HepG2 (cell line): ENCODE data around the gene BRI3BP. TPM values are rescaled to one million over a fixed set of nuclear protein-coding genes. Genes with fewer than 3 reads are reported as not detected.

Experiments
- ATAD3A ChIP-seq: sonication (generic); formaldehyde crosslinking; IDR thresholded peaks from 2 replicates; pipeline ENCODE4 v1.4.0; 2020; ENCODE audit warnings: missing genetic modification reagents
- BCL3 ChIP-seq: sonication (generic); formaldehyde crosslinking; IDR thresholded peaks from 2 replicates; pipeline ENCODE4 v1.5.1; 2020; ENCODE audit warnings: mild to moderate bottlenecking, missing genetic modification reagents, moderate library complexity
- DNMT3B ChIP-seq: conservative IDR thresholded peaks from 2 replicates; pipeline ENCODE4 v1.6.1; 2016; ENCODE audit warnings: missing biosample characterization, control low read depth
- DR1 ChIP-seq: sonication (generic); formaldehyde crosslinking; IDR thresholded peaks from 2 replicates; pipeline ENCODE4 v1.8.0; 2021; ENCODE audit warnings: mild to moderate bottlenecking, missing genetic modification reagents, inconsistent platforms
- EP300 ChIP-seq, 3 experiments: sonication (generic) in 1 of 3; formaldehyde crosslinking in 1 of 3; IDR thresholded peaks; 2 replicates each; pipeline versions ENCODE4 v1.5.1 to v1.6.1; 2011 to 2020; ENCODE audit warnings: low read depth in 2 of 3, low read length in 2 of 3, borderline replicate concordance in 1 of 3, improper control_type of control experiment in 1 of 3, mild to moderate bottlenecking in 1 of 3, missing genetic modification reagents in 1 of 3, moderate library complexity in 1 of 3
- GATAD2A ChIP-seq: IDR thresholded peaks from 2 replicates; pipeline ENCODE4 v1.6.1; 2016
- HBP1 ChIP-seq: IDR thresholded peaks from 2 replicates; pipeline ENCODE4 v1.6.1; 2016; ENCODE audit warnings: low read depth, control low read depth
- MXD1 ChIP-seq: sonication (generic); formaldehyde crosslinking; IDR thresholded peaks from 2 replicates; pipeline ENCODE4 v1.4.0; 2020; ENCODE audit warnings: mild to moderate bottlenecking, missing genetic modification reagents
- SP140L ChIP-seq: sonication (generic); formaldehyde crosslinking; IDR thresholded peaks from 2 replicates; pipeline ENCODE4 v1.4.0; 2020; ENCODE audit warnings: missing genetic modification reagents, borderline replicate concordance
- STAG1 ChIP-seq: sonication (generic); formaldehyde crosslinking; IDR thresholded peaks from 2 replicates; pipeline ENCODE4 v1.4.0; 2020; ENCODE audit warnings: missing genetic modification reagents
- TBX2 ChIP-seq: sonication (generic); formaldehyde crosslinking; IDR thresholded peaks from 2 replicates; pipeline ENCODE4 v1.5.0; 2020; ENCODE audit warnings: missing genetic modification reagents, mild to moderate bottlenecking, borderline replicate concordance
- TSC22D2 ChIP-seq: sonication (generic); formaldehyde crosslinking; IDR thresholded peaks from 2 replicates; pipeline ENCODE4 v1.5.1; 2020; ENCODE audit warnings: missing genetic modification reagents, mild to moderate bottlenecking, borderline replicate concordance
- ZNF256 ChIP-seq: sonication (generic); formaldehyde crosslinking; conservative IDR thresholded peaks from 2 replicates; pipeline ENCODE4 v1.4.0; 2020; ENCODE audit warnings: missing genetic modification reagents
- ZNF503 ChIP-seq: sonication (generic); formaldehyde crosslinking; IDR thresholded peaks from 2 replicates; pipeline ENCODE4 v1.4.0; 2020; ENCODE audit warnings: missing genetic modification reagents
- ZNF547 ChIP-seq: sonication (generic); formaldehyde crosslinking; IDR thresholded peaks from 2 replicates; pipeline ENCODE4 v1.5.1; 2020; ENCODE audit warnings: mild to moderate bottlenecking, missing genetic modification reagents
- ZNF558 ChIP-seq: sonication (generic); formaldehyde crosslinking; IDR thresholded peaks from 2 replicates; pipeline ENCODE4 v1.9.0; 2022; ENCODE audit warnings: mild to moderate bottlenecking, missing genetic modification reagents, borderline replicate concordance
- ZNF597 ChIP-seq: sonication (generic); formaldehyde crosslinking; IDR thresholded peaks from 2 replicates; pipeline ENCODE4 v1.5.0; 2020; ENCODE audit warnings: missing genetic modification reagents
- ZNF704 ChIP-seq: sonication (generic); formaldehyde crosslinking; IDR thresholded peaks from 2 replicates; pipeline ENCODE4 v1.8.1; 2023; ENCODE audit warnings: mild to moderate bottlenecking, inconsistent platforms, moderate library complexity, missing genetic modification reagents, borderline replicate concordance
- ZNF777 ChIP-seq: sonication (generic); formaldehyde crosslinking; IDR thresholded peaks from 2 replicates; pipeline ENCODE4 v1.4.0; 2020; ENCODE audit warnings: missing genetic modification reagents
- ZSCAN12 ChIP-seq: sonication (generic); formaldehyde crosslinking; IDR thresholded peaks from 2 replicates; pipeline ENCODE4 v1.9.0; 2021; ENCODE audit warnings: mild to moderate bottlenecking, missing genetic modification reagents
- ZSCAN22 ChIP-seq: sonication (generic); formaldehyde crosslinking; IDR thresholded peaks from 2 replicates; pipeline ENCODE4 v1.4.0; 2020; ENCODE audit warnings: mild to moderate bottlenecking, missing genetic modification reagents
- polyA plus RNA-seq, 8 experiments: library from polyadenylated mRNA; depleted of rRNA in 3 of 8; stranded (reverse) in 7 of 8; unstranded in 1 of 8; fragments of >200 nt; fragmentation: Illumina TruSeq in 4 of 8; extraction: Trizol in 4 of 8; gene quantifications; 2 replicates each; pipeline versions ENCODE4 v1.2.1 to v1.2.3, GENCODE V29; 2011 to 2016; ENCODE audit warnings: low read depth in 4 of 8, missing spikeins in 1 of 8, mixed read lengths in 1 of 8; ENCODE audit not compliant: insufficient read depth in 1 of 8
- total RNA-seq, 5 experiments: library from RNA; depleted of rRNA; stranded (reverse); fragments of >200 nt; fragmentation: Illumina TruSeq; extraction: Trizol; gene quantifications; 2 replicates each; pipeline ENCODE4 v1.2.3, GENCODE V29; 2016; ENCODE audit warnings: low read depth in 1 of 5

Gene BRI3BP
- total and polyA plus RNA-seq, 2 of the 13 experiments (the other 11 are each of a cell fraction or from before 2014, with no cell fraction given): 7.5 to 21.1 TPM

- no peak for TF ChIP-seq STAG1 (CRISPR knock-in tag)
- TF ChIP-seq SP140L (CRISPR knock-in tag): 0 out of 2 replicates have a peak, but pooled peaks have one; percentile 44
- TF ChIP-seq ZNF558 (CRISPR knock-in tag): no peak
- TF ChIP-seq ZNF597 (CRISPR knock-in tag): no peak
- TF ChIP-seq ZNF256: no peak
- no peak; the same call in 1 of the 2 replicates for TF ChIP-seq HBP1 (CRISPR knock-in tag)
- TF ChIP-seq ATAD3A (CRISPR knock-in tag): no peak
- no peak for TF ChIP-seq ZSCAN22 (CRISPR knock-in tag)
- peak; percentile 19; the same call in 1 of the 2 replicates for TF ChIP-seq GATAD2A
- TF ChIP-seq ZSCAN12 (CRISPR knock-in tag): no peak
- TF ChIP-seq DR1 (CRISPR knock-in tag): no peak
- TF ChIP-seq ZNF704 (CRISPR knock-in tag): peak; percentile 38; the same call in 1 of the 2 replicates
- no peak for TF ChIP-seq TBX2 (CRISPR knock-in tag)
- no peak for TF ChIP-seq EP300 (IDR thresholded peaks at IDR 0.05; ENCODE audit: low read depth in 2 of 2, low read length in 2 of 2)
- TF ChIP-seq EP300 (CRISPR knock-in tag; IDR thresholded peaks at IDR 0.05; ENCODE audit: borderline replicate concordance): no peak
- no peak for TF ChIP-seq ZNF547 (CRISPR knock-in tag)
- no peak for TF ChIP-seq DNMT3B (CRISPR knock-in tag)
- no peak for TF ChIP-seq TSC22D2 (CRISPR knock-in tag)
- no peak for TF ChIP-seq MXD1
- TF ChIP-seq BCL3 (CRISPR knock-in tag): no peak
- no peak for TF ChIP-seq ZNF503 (CRISPR knock-in tag)
- no peak for TF ChIP-seq ZNF777 (CRISPR knock-in tag)
Measured at GRCh38 chr12:124994437-124994975, 1.1 kb downstream of the BRI3BP start (continued).
